ENCODE measurements around the gene GGT1.
"Not testable (repeated sequence)": the region's sequence is repeated elsewhere in the genome, so short reads cannot be mapped to it uniquely, and the experiment has no call there.

GGT1 gene

GRCh38 chr22:24642307-24642706 is 39.3 kb downstream of the GGT1 start:
- DNase-seq, result not testable (repeated sequence)

GRCh38 chr22:24644409-24644808 is 41.4 kb downstream of the GGT1 start:
- DNase-seq, result not testable (repeated sequence)

- not testable (repeated sequence) for DNase-seq
These were observed 42.7 kb downstream of the GGT1 start for GRCh38 chr22:24645408-24646399.

GRCh38 chr22:24646756-24647155 is 43.8 kb downstream of the GGT1 start:
- not testable (repeated sequence) for DNase-seq

- DNase-seq, result not testable (repeated sequence)
These were observed 46.4 kb downstream of the GGT1 start for GRCh38 chr22:24649371-24649770.

- DNase-seq, result not testable (repeated sequence)
These were observed 47.9 kb downstream of the GGT1 start for GRCh38 chr22:24650884-24651283.

GRCh38 chr22:24665395-24665794 is 62.4 kb downstream of the GGT1 start:
- DNase-seq, result not testable (repeated sequence)

GRCh38 chr22:24667904-24668303 is 64.9 kb downstream of the GGT1 start:
- DNase-seq, result not testable (repeated sequence)

- not testable (repeated sequence) for DNase-seq
These were observed 69.5 kb downstream of the GGT1 start for GRCh38 chr22:24672532-24672931.
